BLaER1 (cell line): Measurements from ENCODE around the gene MAST4.

Experiments used
- H3K27ac ChIP-seq: shearing (Covaris generic); formaldehyde crosslinking; 2 replicates; pipeline ENCODE4 v1.8.1; 2022
- H3K27me3 ChIP-seq: shearing (Covaris generic); formaldehyde crosslinking; 2 replicates; pipeline ENCODE4 v1.8.1; 2022
- H3K36me3 ChIP-seq: shearing (Covaris generic); formaldehyde crosslinking; 2 replicates; pipeline ENCODE4 v1.8.1; 2022
- H3K4me1 ChIP-seq: shearing (Covaris generic); formaldehyde crosslinking; 2 replicates; pipeline ENCODE4 v1.8.1; 2022
- H3K4me2 ChIP-seq: shearing (Covaris generic); formaldehyde crosslinking; 2 replicates; pipeline ENCODE4 v1.8.1; 2022
- H3K4me3 ChIP-seq: shearing (Covaris generic); formaldehyde crosslinking; 2 replicates; pipeline ENCODE4 v1.8.1; 2022
- H3K9ac ChIP-seq: shearing (Covaris generic); formaldehyde crosslinking; 2 replicates; pipeline ENCODE4 v1.8.1; 2022
- H3K9me3 ChIP-seq: shearing (Covaris generic); formaldehyde crosslinking; 2 replicates; pipeline ENCODE4 v1.8.1; 2022
- H4K20me1 ChIP-seq: shearing (Covaris generic); formaldehyde crosslinking; 2 replicates; pipeline ENCODE4 v1.8.1; 2022
- Cebpa-rat ChIP-seq: shearing (Covaris generic); IDR thresholded peaks from 2 replicates; pipeline ENCODE4 v1.8.1; 2022

MAST4 gene

GRCh38 chr5:66987540-66987939 lies 391.3 kb downstream of the MAST4 start:
- no peaks in the 10 kb centered on the region for H3K27me3 ChIP-seq
- no peak overlapping the region for H3K4me3 ChIP-seq
- H3K9ac ChIP-seq = no peak overlapping the region
- peaks cover 14% of the 10 kb centered on the region for H3K4me1 ChIP-seq
- H3K27ac ChIP-seq = no peak overlapping the region
- H3K36me3 ChIP-seq = no peaks in the 10 kb centered on the region
- H3K4me2 ChIP-seq = no peak overlapping the region
- H3K9me3 ChIP-seq = no peaks in the 10 kb centered on the region
- TF ChIP-seq Cebpa-rat = no peak
- no peaks in the 10 kb centered on the region for H4K20me1 ChIP-seq

- Histone ChIP-seq H3K4me3 (no peak overlapping the region), H3K4me1 (peaks cover 14% of the 10 kb centered on the region), H3K4me2 (no peak overlapping the region), H3K36me3 (no peaks in the 10 kb centered on the region), H4K20me1 (no peaks in the 10 kb centered on the region), H3K9ac (no peak overlapping the region), H3K27ac (no peak overlapping the region), H3K27me3 (no peaks in the 10 kb centered on the region), H3K9me3 (no peaks in the 10 kb centered on the region)
- no peak for TF ChIP-seq Cebpa-rat
These were observed 392.0 kb downstream of the MAST4 start for GRCh38 chr5:66987949-66988838.

GRCh38 chr5:66989286-66989685 lies 393.1 kb downstream of the MAST4 start:
- Histone ChIP-seq H3K27me3 (no peaks in the 10 kb centered on the region), H3K9me3 (no peaks in the 10 kb centered on the region), H3K9ac (no peak overlapping the region), H3K36me3 (no peaks in the 10 kb centered on the region), H3K4me2 (no peak overlapping the region), H3K4me3 (no peak overlapping the region), H3K4me1 (peaks cover 14% of the 10 kb centered on the region), H4K20me1 (no peaks in the 10 kb centered on the region), H3K27ac (no peak overlapping the region)
- TF ChIP-seq Cebpa-rat = no peak

- no peaks in the 10 kb centered on the region for H3K36me3 ChIP-seq
- H3K9ac ChIP-seq = no peak overlapping the region
- H3K27ac ChIP-seq = no peak overlapping the region
- H4K20me1 ChIP-seq = no peaks in the 10 kb centered on the region
- no peaks in the 10 kb centered on the region for H3K9me3 ChIP-seq
- H3K4me2 ChIP-seq = no peak overlapping the region
- no peaks in the 10 kb centered on the region for H3K27me3 ChIP-seq
- no peak overlapping the region for H3K4me3 ChIP-seq
- peaks cover 14% of the 10 kb centered on the region for H3K4me1 ChIP-seq
- TF ChIP-seq Cebpa-rat = no peak
These were observed 393.6 kb downstream of the MAST4 start for GRCh38 chr5:66989781-66990180.

GRCh38 chr5:66991746-66992145 lies 395.6 kb downstream of the MAST4 start:
- no peaks in the 10 kb centered on the region for H3K27me3 ChIP-seq
- H3K9ac ChIP-seq = no peak overlapping the region
- no peaks in the 10 kb centered on the region for H3K9me3 ChIP-seq
- no peaks in the 10 kb centered on the region for H3K36me3 ChIP-seq
- H3K4me1 ChIP-seq = peaks cover 5% of the 10 kb centered on the region
- no peak overlapping the region for H3K4me2 ChIP-seq
- no peak for TF ChIP-seq Cebpa-rat
- H3K27ac ChIP-seq = no peak overlapping the region
- H4K20me1 ChIP-seq = no peaks in the 10 kb centered on the region
- no peak overlapping the region for H3K4me3 ChIP-seq

- H3K9me3 ChIP-seq = no peaks in the 10 kb centered on the region
- H4K20me1 ChIP-seq = no peaks in the 10 kb centered on the region
- no peak overlapping the region for H3K27ac ChIP-seq
- H3K9ac ChIP-seq = no peak overlapping the region
- no peaks in the 10 kb centered on the region for H3K27me3 ChIP-seq
- no peak overlapping the region for H3K4me3 ChIP-seq
- no peak overlapping the region for H3K4me2 ChIP-seq
- H3K36me3 ChIP-seq = no peaks in the 10 kb centered on the region
- no peak for TF ChIP-seq Cebpa-rat
- 0 out of 2 replicates have a peak, but pooled peaks cover 4% of the 10 kb centered on the region for H3K4me1 ChIP-seq
These were observed 396.4 kb downstream of the MAST4 start for GRCh38 chr5:66992547-66992946.

- Histone ChIP-seq H3K4me1 (0 out of 2 replicates have a peak, but pooled peaks cover 4% of the 10 kb centered on the region), H3K9me3 (no peaks in the 10 kb centered on the region), H3K4me3 (no peak overlapping the region), H3K36me3 (no peaks in the 10 kb centered on the region), H3K27ac (no peak overlapping the region), H3K4me2 (no peak overlapping the region), H3K9ac (no peak overlapping the region), H4K20me1 (no peaks in the 10 kb centered on the region), H3K27me3 (no peaks in the 10 kb centered on the region)
- TF ChIP-seq Cebpa-rat = no peak
These were observed 397.3 kb downstream of the MAST4 start for GRCh38 chr5:66993448-66993847.

GRCh38 chr5:66993882-66994281 lies 397.7 kb downstream of the MAST4 start:
- Histone ChIP-seq H3K27ac (no peak overlapping the region), H3K27me3 (no peaks in the 10 kb centered on the region), H3K36me3 (no peaks in the 10 kb centered on the region), H3K9me3 (no peaks in the 10 kb centered on the region), H4K20me1 (no peaks in the 10 kb centered on the region), H3K4me2 (no peak overlapping the region), H3K4me3 (no peak overlapping the region), H3K4me1 (0 out of 2 replicates have a peak, but pooled peaks cover 4% of the 10 kb centered on the region), H3K9ac (no peak overlapping the region)
- TF ChIP-seq Cebpa-rat = no peak

- no peak for TF ChIP-seq Cebpa-rat
- Histone ChIP-seq H3K9me3 (no peaks in the 10 kb centered on the region), H3K4me3 (no peak overlapping the region), H4K20me1 (no peaks in the 10 kb centered on the region), H3K9ac (no peak overlapping the region), H3K4me1 (no peaks in the 10 kb centered on the region), H3K27ac (no peak overlapping the region), H3K4me2 (no peak overlapping the region), H3K36me3 (no peaks in the 10 kb centered on the region), H3K27me3 (no peaks in the 10 kb centered on the region)
These were observed 398.6 kb downstream of the MAST4 start for GRCh38 chr5:66994790-66995189.

- Histone ChIP-seq H3K36me3 (no peaks in the 10 kb centered on the region), H3K4me3 (no peak overlapping the region), H3K4me2 (no peak overlapping the region), H3K27ac (no peak overlapping the region), H3K9me3 (no peaks in the 10 kb centered on the region), H4K20me1 (no peaks in the 10 kb centered on the region), H3K27me3 (no peaks in the 10 kb centered on the region), H3K4me1 (peaks cover 21% of the 10 kb centered on the region), H3K9ac (no peak overlapping the region)
- TF ChIP-seq Cebpa-rat = no peak
These were observed 404.7 kb downstream of the MAST4 start for GRCh38 chr5:67000794-67001475.
